ENCODE results near the gene CFAP251. TPM values are rescaled to one million over a fixed set of nuclear protein-coding genes. Genes with fewer than 3 reads are reported as not detected.

Gene CFAP251
- total RNA-seq, 4 donors from 2014 or later: 2.3 to 4.4 (median 2.6) TPM

DNA sequence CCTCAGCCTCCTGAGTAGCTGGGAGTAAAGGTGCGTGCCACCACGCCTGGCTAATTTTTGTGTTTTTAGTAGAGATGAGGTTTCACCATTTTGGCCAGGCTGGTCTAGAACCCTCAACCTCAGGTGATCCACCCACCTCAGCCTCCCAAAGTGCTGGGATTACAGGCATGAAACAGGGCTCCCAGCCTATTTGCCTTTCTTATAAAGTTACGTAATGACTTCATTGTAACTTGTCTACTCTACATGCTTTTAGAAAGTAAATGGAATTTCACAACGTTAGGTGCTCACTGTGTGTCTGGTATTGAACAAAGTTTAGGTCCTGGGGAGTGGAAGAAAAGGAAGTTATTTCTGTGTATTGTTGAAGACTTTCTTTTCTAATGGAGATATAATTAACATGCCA, 12.5 kb downstream of the CFAP251 start:
- H3K27ac ChIP-seq: no peak overlapping the region
- no peaks in the 10 kb centered on the region for H3K27me3 ChIP-seq
- no peak overlapping the region for H3K4me3 ChIP-seq
- TF ChIP-seq POLR2AphosphoS5 (IDR thresholded peaks at IDR 0.05): no peak
- TF ChIP-seq EP300 (IDR thresholded peaks at IDR 0.05): no peak
- TF ChIP-seq, protein P1, sequence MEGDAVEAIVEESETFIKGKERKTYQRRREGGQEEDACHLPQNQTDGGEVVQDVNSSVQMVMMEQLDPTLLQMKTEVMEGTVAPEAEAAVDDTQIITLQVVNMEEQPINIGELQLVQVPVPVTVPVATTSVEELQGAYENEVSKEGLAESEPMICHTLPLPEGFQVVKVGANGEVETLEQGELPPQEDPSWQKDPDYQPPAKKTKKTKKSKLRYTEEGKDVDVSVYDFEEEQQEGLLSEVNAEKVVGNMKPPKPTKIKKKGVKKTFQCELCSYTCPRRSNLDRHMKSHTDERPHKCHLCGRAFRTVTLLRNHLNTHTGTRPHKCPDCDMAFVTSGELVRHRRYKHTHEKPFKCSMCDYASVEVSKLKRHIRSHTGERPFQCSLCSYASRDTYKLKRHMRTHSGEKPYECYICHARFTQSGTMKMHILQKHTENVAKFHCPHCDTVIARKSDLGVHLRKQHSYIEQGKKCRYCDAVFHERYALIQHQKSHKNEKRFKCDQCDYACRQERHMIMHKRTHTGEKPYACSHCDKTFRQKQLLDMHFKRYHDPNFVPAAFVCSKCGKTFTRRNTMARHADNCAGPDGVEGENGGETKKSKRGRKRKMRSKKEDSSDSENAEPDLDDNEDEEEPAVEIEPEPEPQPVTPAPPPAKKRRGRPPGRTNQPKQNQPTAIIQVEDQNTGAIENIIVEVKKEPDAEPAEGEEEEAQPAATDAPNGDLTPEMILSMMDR (IDR thresholded peaks at IDR 0.05): no peak
- no peak for TF ChIP-seq POLR2A (IDR thresholded peaks at IDR 0.05)
- no peaks in the 10 kb centered on the region for H3K36me3 ChIP-seq
- WGBS: 82% methylated on average over 4 of the region's 4 CpGs
- peaks cover 7% of the 10 kb centered on the region for H3K4me1 ChIP-seq
- H3K9me3 ChIP-seq: no peaks in the 10 kb centered on the region
- peak in 1 of 2 donors; percentile 33 for DNase-seq (ENCODE audit: low spot score in 2 of 2)

DNA sequence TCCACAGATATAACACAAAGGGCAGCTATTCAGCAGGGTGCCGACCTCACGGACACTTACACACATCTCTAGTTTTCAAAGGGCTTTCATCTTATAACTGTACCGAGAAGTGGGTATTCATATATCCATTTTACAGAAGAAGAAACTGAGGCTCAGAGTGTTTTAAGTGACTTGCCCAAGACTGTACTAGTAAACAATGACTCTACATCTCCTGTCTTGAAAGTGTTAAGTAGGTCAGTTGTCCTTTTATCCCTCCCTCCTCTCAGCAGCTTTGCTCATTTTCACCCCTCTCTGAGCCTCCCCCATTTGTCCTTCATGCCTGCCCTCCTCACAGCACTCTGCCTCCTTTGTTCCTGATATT, 13.8 kb downstream of the CFAP251 start:
- DNase-seq (ENCODE audit: low spot score in 2 of 2): peak in 1 of 2 donors; percentile 14
- Histone ChIP-seq H3K4me1 (peaks cover 3% of the 10 kb centered on the region), H3K9me3 (no peaks in the 10 kb centered on the region), H3K4me3 (no peak overlapping the region), H3K36me3 (peaks cover 3% of the 10 kb centered on the region), H3K27me3 (no peaks in the 10 kb centered on the region), H3K27ac (no peak overlapping the region)
- TF ChIP-seq POLR2AphosphoS5 (IDR thresholded peaks at IDR 0.05): no peak
- no peak for TF ChIP-seq EP300 (IDR thresholded peaks at IDR 0.05)
- TF ChIP-seq POLR2A (IDR thresholded peaks at IDR 0.05): no peak
- TF ChIP-seq, protein P1 (IDR thresholded peaks at IDR 0.05): no peak
- 79% methylated on average over 3 of the region's 3 CpGs for WGBS

DNA sequence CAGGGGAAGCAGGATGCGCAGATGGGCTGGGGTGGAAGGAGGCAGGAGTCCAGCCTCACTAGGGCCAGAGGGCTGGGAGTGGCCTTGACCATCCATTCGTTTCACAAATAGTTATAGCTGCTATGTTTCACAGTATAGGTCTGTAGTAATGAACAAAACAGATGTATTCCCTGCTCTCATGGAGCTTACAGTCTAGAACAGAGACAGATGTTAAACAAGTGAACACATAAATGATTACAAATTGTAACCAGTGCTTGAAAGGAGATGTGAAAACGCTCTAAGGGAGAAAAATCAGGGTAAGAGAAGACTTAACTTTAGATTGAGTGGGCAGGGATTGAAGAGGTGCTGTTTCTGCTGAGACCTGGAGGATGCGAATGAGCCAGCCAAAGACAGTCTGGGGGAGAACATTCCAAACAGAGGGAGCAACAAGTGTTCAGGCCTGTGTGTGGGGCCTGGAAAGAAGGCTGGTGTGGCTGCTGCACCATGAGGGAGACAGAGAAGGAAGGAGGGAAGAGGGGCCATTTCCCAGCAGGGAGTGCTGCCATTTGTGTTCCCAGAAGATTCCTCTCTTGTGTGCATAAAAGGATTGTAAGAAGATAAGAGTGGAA, 14.6 kb downstream of the CFAP251 start:
- Histone ChIP-seq H3K4me3 (no peak overlapping the region), H3K9me3 (no peaks in the 10 kb centered on the region), H3K27ac (no peak overlapping the region), H3K4me1 (peaks cover 1% of the 10 kb centered on the region), H3K27me3 (no peaks in the 10 kb centered on the region), H3K36me3 (peaks cover 5% of the 10 kb centered on the region)
- TF ChIP-seq POLR2A (IDR thresholded peaks at IDR 0.05) (no peak), POLR2AphosphoS5 (IDR thresholded peaks at IDR 0.05) (no peak), EP300 (IDR thresholded peaks at IDR 0.05) (no peak)
- TF ChIP-seq, protein P1 (IDR thresholded peaks at IDR 0.05): no peak
- DNase-seq (ENCODE audit: low spot score in 2 of 2): peak in 1 of 2 donors; percentile 27
- 88% methylated on average over 4 of the region's 4 CpGs for WGBS

DNA sequence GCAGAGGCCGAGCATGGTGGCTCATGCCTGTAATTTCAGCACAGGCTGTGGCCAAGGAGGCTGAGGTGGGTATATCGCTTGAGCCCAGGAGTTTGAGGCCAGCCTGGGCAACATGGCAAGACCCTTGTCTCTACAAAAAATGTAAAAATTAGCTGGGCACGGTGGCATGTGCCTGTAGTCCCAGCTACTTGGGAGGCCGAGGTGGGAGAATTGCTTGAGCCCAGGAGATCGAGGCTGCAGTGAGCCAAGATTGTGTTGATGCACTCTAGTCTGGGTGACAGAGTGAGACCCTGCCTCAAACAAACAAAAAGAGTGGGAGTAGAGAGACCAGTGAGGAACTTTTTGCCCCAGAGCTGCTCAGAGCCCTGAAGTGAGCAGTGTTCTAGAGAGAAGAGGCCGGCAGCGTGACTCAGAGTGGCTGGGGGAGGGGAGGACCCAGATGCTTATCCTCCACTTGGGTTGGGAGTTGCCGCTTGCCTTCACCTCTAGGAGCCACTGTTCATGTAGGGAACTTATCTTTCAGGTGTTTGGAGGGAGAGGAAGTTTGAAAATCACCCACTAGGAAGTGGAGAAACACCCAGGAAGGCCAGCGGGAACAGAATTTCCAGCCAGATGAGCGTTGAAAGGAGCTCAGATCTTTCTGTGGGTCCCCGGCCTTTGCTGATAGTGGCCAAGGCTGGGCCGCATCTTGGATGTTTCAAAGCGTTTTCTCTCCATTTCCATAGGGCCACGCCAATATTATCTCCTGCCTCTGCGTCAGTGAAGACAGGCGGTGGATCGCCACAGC, 15.3 kb downstream of the CFAP251 start:
- Histone ChIP-seq H3K9me3 (no peaks in the 10 kb centered on the region), H3K27me3 (no peaks in the 10 kb centered on the region), H3K4me1 (no peaks in the 10 kb centered on the region), H3K4me3 (no peak overlapping the region), H3K36me3 (peaks cover 5% of the 10 kb centered on the region), H3K27ac (no peak overlapping the region)
- 93% methylated on average over 17 of the region's 17 CpGs for WGBS
- peak in 1 of 2 donors; percentile 37 for DNase-seq (ENCODE audit: low spot score in 2 of 2)
- TF ChIP-seq POLR2A (IDR thresholded peaks at IDR 0.05): no peak
- TF ChIP-seq, protein P1 (IDR thresholded peaks at IDR 0.05): no peak
- no peak for TF ChIP-seq POLR2AphosphoS5 (IDR thresholded peaks at IDR 0.05)
- no peak for TF ChIP-seq EP300 (IDR thresholded peaks at IDR 0.05)

DNA sequence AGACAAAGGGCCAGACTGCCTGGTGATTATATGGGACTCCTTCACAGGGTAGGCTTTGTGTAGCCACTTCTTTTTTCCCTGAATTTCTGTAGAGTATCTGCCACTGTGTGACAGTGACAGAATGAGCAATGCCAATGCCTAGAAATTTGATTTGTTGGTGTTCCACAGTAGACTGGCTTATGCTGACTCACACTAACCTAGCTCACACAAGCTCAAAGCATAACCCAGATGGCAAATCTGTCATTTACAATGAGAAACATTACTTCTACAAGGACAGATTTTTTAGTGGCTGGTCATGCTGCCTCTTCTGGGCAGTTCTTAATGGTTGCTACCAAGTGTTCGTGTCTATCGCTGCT, 15.9 kb downstream of the CFAP251 start:
- WGBS: 98% methylated on average over 2 of the region's 2 CpGs
- no peak for DNase-seq (ENCODE audit: low spot score in 2 of 2)

More for the DNA sequence above, 15.9 kb downstream of the CFAP251 start:
- H3K9me3 ChIP-seq: no peaks in the 10 kb centered on the region
- no peak overlapping the region for H3K27ac ChIP-seq
- no peaks in the 10 kb centered on the region for H3K4me1 ChIP-seq
- peaks cover 5% of the 10 kb centered on the region for H3K36me3 ChIP-seq
- no peaks in the 10 kb centered on the region for H3K27me3 ChIP-seq
- no peak overlapping the region for H3K4me3 ChIP-seq
- TF ChIP-seq, protein P1 (IDR thresholded peaks at IDR 0.05): no peak

All from suprapubic skin (tissue), 4 donors.